Ecto neural progenitor cell (in vitro differentiated cells): ENCODE data around the gene PROSER3.
A peak's percentile ranks its signal among the peaks of the same experiment; 100 is the strongest.

Source experiments
- DNase-seq: peaks from one replicate; pipeline ENCODE4 v3.0.0-alpha.2; 2018; ENCODE audit warnings: low spot score

The PROSER3 gene

GRCh38 chr19:35757749-35758608 is at the start of gene PROSER3:
Gene PROSER3, plus strand, starts transcription at chr19:35758176. Its CDS starts 40 bp downstream, at chr19:35758216.
- peak; percentile 99 for DNase-seq

GRCh38 chr19:35708391-35708790 is 49.6 kb upstream of the PROSER3 start:
- no peak for DNase-seq

GRCh38 chr19:35710784-35711723 is 46.9 kb upstream of the PROSER3 start:
- DNase-seq = no peak

GRCh38 chr19:35712567-35713505 is 45.1 kb upstream of the PROSER3 start:
- no peak for DNase-seq

- no peak for DNase-seq
Measured at GRCh38 chr19:35713506-35713850, 44.5 kb upstream of the PROSER3 start.

- DNase-seq = no peak
Measured at GRCh38 chr19:35713904-35714495, 44.0 kb upstream of the PROSER3 start.

GRCh38 chr19:35714601-35715354 is 43.2 kb upstream of the PROSER3 start:
- peak; percentile 59 for DNase-seq

- no peak for DNase-seq
Measured at GRCh38 chr19:35715355-35715809, 42.6 kb upstream of the PROSER3 start.

GRCh38 chr19:35715981-35716800 is 41.8 kb upstream of the PROSER3 start:
- DNase-seq = no peak

GRCh38 chr19:35716801-35717664 is 40.9 kb upstream of the PROSER3 start:
- peak; percentile 97 for DNase-seq

- DNase-seq = no peak
Measured at GRCh38 chr19:35717665-35718344, 40.2 kb upstream of the PROSER3 start, which contains the start of gene KMT2B. Gene KMT2B, plus strand, starts transcription at chr19:35718003. Its CDS starts 16 bp downstream, at chr19:35718019.

GRCh38 chr19:35718345-35719041 is 39.5 kb upstream of the PROSER3 start:
- peak; percentile 70 for DNase-seq

- DNase-seq = no peak
Measured at GRCh38 chr19:35719402-35720162, 38.4 kb upstream of the PROSER3 start.

GRCh38 chr19:35720163-35720524 is 37.8 kb upstream of the PROSER3 start:
- DNase-seq = no peak

- no peak for DNase-seq
Measured at GRCh38 chr19:35720648-35721047, 37.3 kb upstream of the PROSER3 start.

- no peak for DNase-seq
Measured at GRCh38 chr19:35721374-35721773, 36.6 kb upstream of the PROSER3 start.

- no peak for DNase-seq
Measured at GRCh38 chr19:35722461-35722860, 35.5 kb upstream of the PROSER3 start.
